CD8-positive, alpha-beta memory T cell (primary cell): ENCODE measurements around the gene LACTBL1. TPM values are rescaled to one million over a fixed set of nuclear protein-coding genes. Genes with fewer than 3 reads are reported as not detected.

Experiments
- polyA plus RNA-seq: library from polyadenylated mRNA; unstranded; fragments of 300-500 nt; fragmentation: Illumina TruSeq; gene quantifications from one replicate; pipeline ENCODE4 v1.2.3, GENCODE V29; 2021
- total RNA-seq, 2 experiments: library from RNA; stranded (reverse); gene quantifications; one replicate each; pipeline ENCODE4 v1.2.3, GENCODE V29; 2021

The LACTBL1 gene
- total and polyA plus RNA-seq, 3 experiments from 2014 or later, result not detected

Other genes with a start within 250 kb of the LACTBL1 start
- not detected for gene TEX46, start 43.0 kb upstream of the LACTBL1 start, total RNA-seq
- not detected for gene TEX46, start 43.0 kb upstream of the LACTBL1 start, polyA plus RNA-seq
- 10 to 100 TPM; 57.5 to 59.9 TPM for gene KDM1A, start 46.6 kb upstream of the LACTBL1 start, total RNA-seq
- gene KDM1A, start 46.6 kb upstream of the LACTBL1 start, polyA plus RNA-seq, result 49.4 TPM
- gene LUZP1, start 196.0 kb upstream of the LACTBL1 start, total RNA-seq, result 10 to 100 TPM; 19.5 to 19.6 TPM
- gene LUZP1, start 196.0 kb upstream of the LACTBL1 start, polyA plus RNA-seq, result 32.8 TPM
- gene HTR1D, start 244.6 kb upstream of the LACTBL1 start, total RNA-seq, result not detected
- not detected for gene HTR1D, start 244.6 kb upstream of the LACTBL1 start, polyA plus RNA-seq